ENCODE measurements around the gene STMP1. TPM values are rescaled to one million over a fixed set of nuclear protein-coding genes. Genes with fewer than 3 reads are reported as not detected.
"Not testable (repeated sequence)": the region's sequence is repeated elsewhere in the genome, so short reads cannot be mapped to it uniquely, and the experiment has no call there.

STMP1 gene
- total and polyA plus RNA-seq, 2 of the 13 experiments (the other 11 are each of a cell fraction or from before 2014, with no cell fraction given): 7.2 to 16.2 TPM

DNA sequence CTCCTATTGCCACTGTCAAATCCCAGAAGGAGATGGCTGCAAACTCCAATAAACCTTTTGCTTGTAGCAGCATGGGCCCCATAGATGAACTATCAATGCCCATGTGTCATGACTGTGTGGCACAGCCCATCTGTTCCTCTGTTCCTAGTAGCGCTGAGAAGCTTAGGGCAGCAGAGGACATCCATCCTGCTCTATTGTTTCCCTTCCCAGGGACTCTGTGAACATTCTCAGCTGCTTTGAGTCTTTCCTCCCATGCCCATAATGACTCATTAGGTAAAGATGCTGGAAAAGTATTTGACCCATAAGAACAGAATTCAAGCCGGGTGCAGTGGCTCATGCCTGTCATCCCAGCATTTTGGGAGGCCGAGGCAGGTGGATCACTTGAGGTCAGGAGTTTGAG lies 28.3 kb downstream of the STMP1 start:
- Histone ChIP-seq H3K4me1 (ENCODE audit: insufficient read depth, low read length) (peaks cover 8% of the 10 kb centered on the region; the same call in 1 of the 2 replicates), H3K27me3 (ENCODE audit: control insufficient read depth in 1 of 2, insufficient read depth in 2 of 2, low read length in 2 of 2) (no peaks in the 10 kb centered on the region), H3K9me3 (ENCODE audit: low read length) (no peaks in the 10 kb centered on the region), H3K36me3 (replicated peaks in 1 of 2; ENCODE audit: control insufficient read depth in 1 of 2, insufficient read depth in 2 of 2, low read length in 2 of 2) (no peaks in the 10 kb centered on the region), H3K4me3 (replicated peaks in 1 of 3; ENCODE audit: insufficient read depth in 1 of 3, low read depth in 2 of 3, low read length in 3 of 3) (no peak overlapping the region), H4K20me1 (ENCODE audit: insufficient read depth, low read length) (no peaks in the 10 kb centered on the region), H3K9ac (ENCODE audit: insufficient read depth, low read depth, low read length) (no peak overlapping the region), H3K4me2 (ENCODE audit: low read depth, low read length) (no peak overlapping the region), H3K27ac (ENCODE audit: extremely low read length, insufficient read depth, low read length) (no peak overlapping the region), H3K79me2 (ENCODE audit: insufficient read depth, low read length) (no peaks in the 10 kb centered on the region), H2AFZ (ENCODE audit: low read length) (no peak overlapping the region)
- no peak for ATAC-seq
- no peak for DNase-seq (ENCODE audit: low spot score)
- WGBS (ENCODE audit: low lambda C conversion rate): 89% methylated on average over 3 of the region's 3 CpGs
- POLR2A ChIA-PET: no interaction called here
- BruUV-seq (replicated peaks): no TSS peak
- no peak for FAIRE-seq
- intact Hi-C loops (cut with micrococcal nuclease; ENCODE audit: unreplicated experiment) (no loop called here), in situ Hi-C loops (cut with HindIII; ENCODE audit: extremely low pct_ligation_motif_present, low pct_unique_long_range_greater_than_20kb) (no loop called here)
- CTCF ChIA-PET (ENCODE audit: low intra/inter-chr PET ratio, low total read pairs): no interaction called here
- no peak for TF ChIP-seq RAD21 (CRISPR knock-in tag; IDR thresholded peaks at IDR 0.05)

DNA sequence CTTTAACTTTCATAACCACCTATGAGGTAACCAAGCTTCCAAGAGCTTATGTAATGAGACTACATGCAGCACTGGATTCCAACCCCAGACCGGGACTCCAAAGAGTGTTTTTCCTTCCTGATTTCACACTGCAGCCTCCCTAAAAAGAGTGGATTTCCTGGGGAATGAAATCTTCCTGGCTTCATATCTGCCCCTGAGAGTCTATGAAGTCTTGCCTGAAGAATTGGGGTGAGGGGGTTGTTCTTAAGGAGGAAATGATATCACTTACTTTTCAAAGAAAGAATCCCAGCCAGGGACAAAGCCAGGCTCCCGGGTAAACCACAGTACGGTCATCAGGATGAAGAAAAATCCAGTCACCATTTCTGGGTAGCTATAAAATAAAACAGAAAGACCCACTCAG lies 29.7 kb downstream of the STMP1 start:
- H2AFZ ChIP-seq (ENCODE audit: low read length): no peak overlapping the region
- DNase-seq (ENCODE audit: low spot score) (no peak), ATAC-seq (no peak), FAIRE-seq (no peak)
- H3K9me3 ChIP-seq (ENCODE audit: low read length): no peaks in the 10 kb centered on the region
- BruUV-seq (replicated peaks): no TSS peak
- no peaks in the 10 kb centered on the region for H4K20me1 ChIP-seq (ENCODE audit: insufficient read depth, low read length)
- no peak for TF ChIP-seq ZBTB3 (CRISPR knock-in tag; IDR thresholded peaks at IDR 0.05; ENCODE audit: borderline replicate concordance, low read depth)
- POLR2A ChIA-PET: no interaction called here
- H3K4me3 ChIP-seq (replicated peaks in 1 of 3; ENCODE audit: insufficient read depth in 1 of 3, low read depth in 2 of 3, low read length in 3 of 3): no peak overlapping the region
- intact Hi-C loops (cut with micrococcal nuclease; ENCODE audit: unreplicated experiment) (no loop called here), in situ Hi-C loops (cut with HindIII; ENCODE audit: extremely low pct_ligation_motif_present, low pct_unique_long_range_greater_than_20kb) (no loop called here)
- H3K36me3 ChIP-seq (replicated peaks in 1 of 2; ENCODE audit: control insufficient read depth in 1 of 2, insufficient read depth in 2 of 2, low read length in 2 of 2): no peaks in the 10 kb centered on the region
- no peaks in the 10 kb centered on the region for H3K79me2 ChIP-seq (ENCODE audit: insufficient read depth, low read length)
- H3K27me3 ChIP-seq (ENCODE audit: control insufficient read depth in 1 of 2, insufficient read depth in 2 of 2, low read length in 2 of 2): no peaks in the 10 kb centered on the region
- CTCF ChIA-PET (ENCODE audit: low intra/inter-chr PET ratio, low total read pairs): no interaction called here
- no peak overlapping the region for H3K9ac ChIP-seq (ENCODE audit: insufficient read depth, low read depth, low read length)
- H3K4me2 ChIP-seq (ENCODE audit: low read depth, low read length): no peak overlapping the region
- H3K4me1 ChIP-seq (ENCODE audit: insufficient read depth, low read length): peaks cover 8% of the 10 kb centered on the region; the same call in 1 of the 2 replicates
- WGBS (ENCODE audit: low lambda C conversion rate): 89% methylated on average over 3 of the region's 3 CpGs
- H3K27ac ChIP-seq (ENCODE audit: extremely low read length, insufficient read depth, low read length): no peak overlapping the region

- H3K9me3 ChIP-seq (ENCODE audit: low read length); H3K4me1 ChIP-seq (ENCODE audit: insufficient read depth, low read length); DNase-seq (ENCODE audit: low spot score); H3K79me2 ChIP-seq (ENCODE audit: insufficient read depth, low read length); H3K4me2 ChIP-seq (ENCODE audit: low read depth, low read length); H3K4me3 ChIP-seq (replicated peaks in 1 of 3; ENCODE audit: insufficient read depth in 1 of 3, low read depth in 2 of 3, low read length in 3 of 3); ATAC-seq; H3K36me3 ChIP-seq (replicated peaks in 1 of 2; ENCODE audit: control insufficient read depth in 1 of 2, insufficient read depth in 2 of 2, low read length in 2 of 2); H3K9ac ChIP-seq (ENCODE audit: insufficient read depth, low read depth, low read length); in situ Hi-C loops (cut with HindIII; ENCODE audit: extremely low pct_ligation_motif_present, low pct_unique_long_range_greater_than_20kb); CTCF ChIA-PET (ENCODE audit: low intra/inter-chr PET ratio, low total read pairs); intact Hi-C loops (cut with micrococcal nuclease; ENCODE audit: unreplicated experiment); FAIRE-seq; H2AFZ ChIP-seq (ENCODE audit: low read length); POLR2A ChIA-PET; BruUV-seq (replicated peaks); H3K27me3 ChIP-seq (ENCODE audit: control insufficient read depth in 1 of 2, insufficient read depth in 2 of 2, low read length in 2 of 2); H4K20me1 ChIP-seq (ENCODE audit: insufficient read depth, low read length); H3K27ac ChIP-seq (ENCODE audit: extremely low read length, insufficient read depth, low read length): not testable (repeated sequence)
- WGBS (ENCODE audit: low lambda C conversion rate): 89% methylated on average over 5 of the region's 7 CpGs
These were observed 30.3 kb downstream of the STMP1 start for GRCh38 chr7:135692606-135693005.

Data from HepG2 (cell line).